Muscle of back (tissue), 11 donors: ENCODE measurements around the gene SPOP. TPM values are rescaled to one million over a fixed set of nuclear protein-coding genes. Genes with fewer than 3 reads are reported as not detected.
A peak's percentile ranks its signal among the peaks of the same experiment; 100 is the strongest.
"Not testable (repeated sequence)": the region's sequence is repeated elsewhere in the genome, so short reads cannot be mapped to it uniquely, and the experiment has no call there.

ENCODE experiments used
- DNase-seq, 3 donors: peaks; one replicate each; pipeline versions ENCODE4 v3.0.0 to v3.0.0-alpha.2; 2013
- polyA plus RNA-seq, 10 donors: library from polyadenylated mRNA; unstranded; fragments of 120-200 nt; gene quantifications; one replicate each; pipeline ENCODE4 v1.2.1, GENCODE V29; 2013; ENCODE audit not compliant: insufficient read length in 10 of 10

Gene SPOP
- polyA plus RNA-seq, 10 donors = 46.6 to 57.4 (median 50.7) TPM

DNA sequence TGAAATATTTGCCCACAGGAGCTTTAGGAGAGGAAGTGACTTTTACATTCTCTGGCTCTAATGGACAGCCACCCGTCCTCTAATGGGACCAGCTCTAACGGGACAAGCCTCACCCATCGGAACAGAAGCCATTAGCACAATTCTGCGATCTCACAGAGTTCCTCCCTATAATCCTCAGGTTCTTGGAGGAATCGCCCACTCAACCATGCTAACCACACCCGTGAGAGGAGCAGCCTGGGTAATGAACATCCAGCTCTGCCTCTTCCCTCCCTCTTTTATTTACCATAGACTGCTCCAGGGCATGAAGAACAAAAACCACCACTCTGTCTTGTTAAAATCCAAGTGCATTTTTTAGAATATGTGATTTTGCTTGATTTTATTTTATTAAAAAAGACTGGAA is 23.1 kb upstream of the SPOP start:
- DNase-seq = no peak

- no peak for DNase-seq
Measured at GRCh38 chr17:49699966-49700575, 22.2 kb upstream of the SPOP start.

DNA sequence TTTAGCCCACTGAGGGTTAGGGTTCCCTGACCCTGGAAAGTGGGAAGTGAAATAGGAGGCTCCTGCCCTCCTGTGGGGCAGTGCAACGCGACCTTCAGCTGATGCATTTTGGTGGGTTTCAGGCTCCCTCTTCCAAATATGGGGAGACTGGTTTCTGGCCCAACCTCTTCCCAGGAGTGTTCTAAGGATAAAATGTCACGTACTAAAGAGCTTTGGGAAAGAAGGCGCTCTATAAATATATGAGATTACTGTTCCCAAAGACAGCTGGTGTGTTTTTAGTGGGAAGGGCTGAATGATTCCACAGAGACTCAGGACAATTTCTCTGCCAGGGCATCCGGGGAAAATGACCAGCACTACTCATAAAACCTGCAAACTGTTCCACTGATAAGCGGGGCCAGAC is 20.1 kb upstream of the SPOP start:
- no peak for DNase-seq

DNA sequence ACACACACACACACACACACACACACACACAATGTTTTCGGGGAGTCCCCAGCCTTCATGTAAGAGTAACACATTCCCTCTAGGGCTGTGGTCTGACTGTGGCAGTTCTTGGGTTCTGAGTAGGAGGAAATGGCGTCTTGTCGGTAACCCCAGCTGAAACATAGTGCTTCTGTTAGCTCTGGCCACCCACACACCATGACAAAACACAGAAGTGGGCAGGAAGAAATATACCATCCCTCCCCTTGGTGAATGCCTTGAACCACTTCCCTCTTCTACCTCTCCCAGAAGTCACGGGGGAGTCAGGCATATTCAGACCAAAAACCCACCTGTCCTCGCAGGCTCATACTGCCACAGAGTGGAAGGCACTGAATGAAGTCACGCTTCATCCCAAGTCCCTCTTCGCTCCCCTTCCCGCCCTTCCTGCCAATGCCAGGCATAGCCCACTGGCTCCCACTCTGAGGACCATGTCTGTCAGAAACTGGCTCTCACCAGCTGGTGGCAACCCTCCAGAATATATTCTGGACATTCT is 18.4 kb upstream of the SPOP start:
- no peak for DNase-seq

GRCh38 chr17:49695698-49696232 is 17.9 kb upstream of the SPOP start:
- no peak for DNase-seq

GRCh38 chr17:49694847-49695697 is 17.2 kb upstream of the SPOP start:
- DNase-seq = peak in 2 of 3 donors; percentile 15 to 60

GRCh38 chr17:49692751-49693150 is 14.9 kb upstream of the SPOP start:
- DNase-seq = no peak

DNA sequence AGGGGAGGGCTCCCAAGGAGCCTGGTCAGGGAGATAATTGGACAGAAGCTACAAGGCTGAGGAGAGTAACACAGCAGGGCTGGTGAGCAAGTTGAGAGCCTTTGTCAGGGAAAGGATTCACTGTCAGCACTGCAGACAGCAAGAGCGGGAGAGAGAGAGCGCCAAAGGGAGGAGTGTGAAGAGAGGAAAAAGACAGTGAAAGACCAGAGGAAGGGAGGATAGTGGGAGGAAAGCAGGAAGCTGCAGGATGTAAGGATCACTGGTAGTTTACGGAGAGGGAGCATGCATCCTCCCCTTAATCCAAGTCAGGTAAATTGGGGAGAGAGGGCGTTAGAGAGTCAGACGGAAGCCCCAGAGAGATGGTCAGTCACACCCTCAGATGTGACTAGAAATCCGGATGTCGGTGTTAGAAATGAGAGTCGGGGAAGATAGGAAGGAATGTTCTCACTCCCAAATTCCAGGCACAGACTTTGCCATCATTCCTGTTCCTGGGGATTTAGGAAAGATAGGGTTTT is 13.8 kb upstream of the SPOP start:
- no peak for DNase-seq

GRCh38 chr17:49691086-49691676 is 13.3 kb upstream of the SPOP start:
- DNase-seq = peak in 1 of 3 donors; percentile 46

DNA sequence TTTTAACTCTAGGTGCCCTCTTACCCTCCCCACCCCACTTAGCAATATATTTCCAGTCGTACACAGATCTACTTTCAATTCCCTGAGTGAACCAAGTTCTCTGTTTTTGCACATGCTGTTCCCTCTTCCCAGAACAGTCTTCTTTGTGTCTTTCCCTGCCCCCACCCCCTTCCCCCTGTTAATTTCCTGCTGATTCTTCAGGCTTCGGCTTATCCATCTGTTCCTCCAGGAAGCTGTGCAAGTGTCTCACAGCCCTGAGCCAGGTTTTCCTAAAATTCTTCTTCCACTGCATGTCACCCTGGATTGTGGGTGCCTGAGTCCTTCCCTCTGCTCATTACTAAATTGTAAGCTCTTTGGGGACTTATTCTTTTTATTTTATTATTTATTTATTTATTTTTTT is 12.4 kb upstream of the SPOP start:
- no peak for DNase-seq

- no peak for DNase-seq
Measured at GRCh38 chr17:49688848-49689247, 11.0 kb upstream of the SPOP start.

GRCh38 chr17:49687878-49688491 is 10.1 kb upstream of the SPOP start:
- peak in 2 of 3 donors; percentile 17 to 52 for DNase-seq

GRCh38 chr17:49681106-49681979 is 3.4 kb upstream of the SPOP start:
- no peak for DNase-seq

DNA sequence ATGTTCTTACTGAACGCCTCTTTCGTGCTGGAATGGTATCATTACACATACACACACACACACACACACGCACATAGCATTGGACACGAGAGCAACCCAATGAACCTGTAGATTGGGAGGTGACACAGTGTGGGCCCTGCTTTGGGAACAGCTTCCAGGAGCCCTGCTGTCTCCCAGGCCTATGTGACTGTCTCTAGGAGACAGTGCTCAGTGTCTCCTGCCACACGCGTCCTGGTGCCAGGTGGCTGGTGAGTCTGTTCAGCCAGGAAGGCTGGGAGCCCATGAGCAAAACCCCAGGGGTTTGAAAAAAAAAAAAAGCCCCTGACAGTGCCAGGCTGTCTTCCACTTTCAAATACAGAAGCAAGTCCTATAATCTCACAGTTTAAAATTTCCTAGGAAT is 2.4 kb upstream of the SPOP start:
- DNase-seq = no peak

DNA sequence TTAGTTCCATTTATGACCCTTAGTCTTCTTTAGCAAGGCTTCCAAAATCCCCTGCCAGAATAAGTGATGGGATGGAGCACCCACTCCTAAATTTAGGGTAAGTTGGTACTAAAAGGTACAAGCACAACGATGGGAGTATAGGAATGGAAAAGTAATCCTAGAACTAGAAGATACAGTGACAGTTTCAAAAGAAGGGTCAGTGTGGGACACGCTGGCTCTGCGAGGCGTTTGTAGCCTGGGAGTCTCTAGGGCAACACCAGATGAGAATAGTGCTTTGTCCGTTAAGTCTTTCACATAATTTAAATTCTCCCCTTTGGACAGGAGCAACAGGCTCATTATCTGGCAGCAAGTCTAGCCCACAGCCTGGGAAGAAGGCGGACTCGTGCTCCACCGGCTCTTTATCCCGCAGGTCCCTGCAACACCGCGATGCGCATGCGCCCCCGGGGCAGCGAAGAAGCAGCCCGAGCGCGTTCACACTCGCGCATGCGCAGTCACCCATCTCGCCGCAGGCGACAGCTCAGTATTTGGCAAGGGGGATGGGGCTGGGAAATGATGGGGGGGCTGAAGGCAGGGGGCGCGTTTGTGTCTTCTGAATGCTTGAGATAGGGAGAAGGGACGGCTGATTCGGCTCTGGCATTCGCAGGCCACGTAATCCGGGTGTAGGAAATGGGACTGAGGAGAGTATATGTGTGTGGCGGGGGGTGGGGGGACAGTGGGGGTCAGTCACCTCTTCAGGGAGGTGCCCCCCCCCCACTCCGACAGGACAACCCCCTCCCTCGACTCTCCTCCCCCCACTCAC is 564 bp downstream of the SPOP start:
- peak; percentile 95 to 98 (median 98) for DNase-seq

DNA sequence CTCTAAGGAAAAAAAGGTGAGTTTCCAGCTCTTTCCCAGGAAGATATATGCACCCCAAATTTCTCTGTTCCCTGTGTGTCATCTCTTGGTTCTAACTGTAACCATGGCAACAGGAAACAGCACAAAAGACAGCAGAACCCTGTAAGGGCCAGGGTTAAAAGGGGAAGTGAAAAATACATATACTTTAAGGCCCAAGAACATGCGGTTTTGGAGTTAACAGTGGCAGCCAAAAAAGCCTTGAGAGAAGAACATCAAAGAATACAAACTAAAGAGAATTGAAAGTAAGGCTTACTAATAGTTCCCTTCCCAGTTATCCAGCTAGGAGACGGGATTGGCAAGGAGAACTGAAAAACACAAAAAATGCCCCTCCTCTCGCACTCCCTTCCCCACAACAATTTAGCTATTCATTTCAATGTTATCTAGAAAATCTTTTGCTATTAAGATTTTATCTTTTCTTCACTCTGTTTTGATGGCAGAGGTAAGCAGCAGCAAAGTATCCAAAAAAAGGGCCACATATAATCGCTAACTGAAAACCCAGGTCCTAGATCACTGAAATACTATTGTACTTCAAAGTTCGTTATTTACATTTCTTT is 1.5 kb downstream of the SPOP start:
- peak in 1 of 3 donors; percentile 47 for DNase-seq

- DNase-seq = no peak
Measured at GRCh38 chr17:49674507-49674906, 3.4 kb downstream of the SPOP start.

- not testable (repeated sequence) for DNase-seq
Measured at GRCh38 chr17:49673679-49674078, 4.2 kb downstream of the SPOP start.

- no peak for DNase-seq
Measured at GRCh38 chr17:49670641-49671040, 7.3 kb downstream of the SPOP start.
